Heart left ventricle (tissue), 16 donors: ENCODE data around the gene CAPRIN1. TPM values are rescaled to one million over a fixed set of nuclear protein-coding genes. Genes with fewer than 3 reads are reported as not detected.
A peak's percentile ranks its signal among the peaks of the same experiment; 100 is the strongest.

Experiments
- ATAC-seq, 4 donors: fragments of 200-7000 bp; cut with Tn5 transposase; one replicate each; pipeline ENCODE4 v1.9.1; 2020 to 2022; ENCODE audit warnings: moderate library complexity in 4 of 4, mild to moderate bottlenecking in 3 of 4, moderate number of reproducible peaks in 1 of 4
- DNase-seq, 5 donors: peaks; one replicate each; pipeline ENCODE4 v3.0.0-alpha.2; 2020
- H3K27ac ChIP-seq, 12 donors: fragments of 200-600 bp; sonication (generic) in 4 of 12; one replicate each; pipeline versions ENCODE4 v1.5.0 to v1.8.0; 2016 to 2022; ENCODE audit warnings: mild to moderate bottlenecking in 2 of 12
- H3K27me3 ChIP-seq, 9 donors: fragments of 200-600 bp; sonication (generic) in 2 of 9; one replicate each; pipeline versions ENCODE4 v1.5.1 to v1.8.0; 2016 to 2022; ENCODE audit warnings: mild to moderate bottlenecking in 3 of 9
- H3K36me3 ChIP-seq, 9 donors: fragments of 200-600 bp; sonication (generic) in 2 of 9; one replicate each; pipeline versions ENCODE4 v1.5.0 to v1.8.0; 2018 to 2022; ENCODE audit warnings: mild to moderate bottlenecking in 2 of 9
- H3K4me1 ChIP-seq, 12 donors: fragments of 200-600 bp; sonication (generic) in 4 of 12; one replicate each; pipeline versions ENCODE4 v1.5.0 to v1.8.0; 2016 to 2022; ENCODE audit warnings: mild to moderate bottlenecking in 3 of 12
- H3K4me3 ChIP-seq, 12 donors: fragments of 200-600 bp; sonication (generic) in 4 of 12; one replicate each; pipeline versions ENCODE4 v1.5.0 to v1.8.0; 2017 to 2022; ENCODE audit warnings: mild to moderate bottlenecking in 9 of 12, moderate library complexity in 4 of 12
- H3K9me3 ChIP-seq, 12 donors: fragments of 200-600 bp; sonication (generic) in 4 of 12; one replicate each; pipeline versions ENCODE4 v1.5.0 to v1.8.0; 2016 to 2022; ENCODE audit warnings: mild to moderate bottlenecking in 1 of 12
- CTCF ChIP-seq, 12 donors: fragments of 200-600 bp; sonication (generic) in 4 of 12; IDR thresholded peaks; one replicate each; pipeline versions ENCODE4 v1.5.0 to v1.8.0; 2018 to 2022; ENCODE audit warnings: antibody characterized with exemption in 12 of 12, mild to moderate bottlenecking in 5 of 12
- POLR2A ChIP-seq, 2 donors: fragments of 450-650 bp; IDR thresholded peaks; one replicate each; pipeline ENCODE4 v1.6.1; 2017; ENCODE audit warnings: antibody characterized with exemption in 2 of 2, mild to moderate bottlenecking in 2 of 2, moderate library complexity in 2 of 2
- WGBS, 4 donors: extraction: QIAGEN DNeasy Blood & Tissue Kit in 2 of 4; methylation state at CpG; one replicate each; pipeline versions ENCODE4 v1.1.5 to v1.1.7; 2013 to 2018; 5-methylcytosine and 5-hydroxymethylcytosine counted together
- intact Hi-C, 10 donors: fragments of 100-400 bp; cut with DNase I; formaldehyde crosslinking; loops; one replicate each; pipeline versions ENCODE4 v1.11.1 to v1.14.2; 2022
- polyA plus RNA-seq, 2 donors: library from polyadenylated mRNA; stranded (reverse); fragments of 200-250 nt; gene quantifications; one replicate each; pipeline ENCODE4 v1.2.3, GENCODE V29; 2013
- total RNA-seq, 9 donors: library from RNA; depleted of rRNA in 2 of 9; stranded (reverse); fragments of >200 nt in 2 of 9; fragmentation: NEBNext Ultra II Directional in 3 of 9; extraction: Animal tissue kit (Norgen Biotek cat#: 25700) in 3 of 9; gene quantifications; one replicate each; pipeline versions ENCODE4 v1.1.0 to v1.2.4, GENCODE V29; 2016 to 2023
- donor health status: ischemic (EF 13 %, LVEDD 7.1; RV severe dilation, severe dysfunction).
- donor health status: healthy with polysubstance abuse.
- donor health status: DM: no; HTN: yes; CAD: no.
- donor health status: DM: no; HTN: no; CAD: no.
- donor health status: ischemic (EF 25% LVEDD 6.9; RV normal size, moderate dysfunction).
- donor health status: ischemic (EF 25% LVEDD 5.7; RV mildly dilated, moderate dysfunction).
- donor health status: healthy.
- donor health status: DM: yes; HTN: yes; CAD: no.
- donor health status: ischemic (EF 35%, LVEDD 5.7; RV mildly dilated, moderate dysfunction).
- donor health status: nonischemic (EF 11% LVEDD 7.7; RV severe dilation, severe dysfunction).
- donor health status: DM: yes; HTN: yes; CAD: no.
- donor health status: PGD.
- donor health status: ischemic (EF 29% LVEDD 5.4; RV normal size, mild dysfunction).
- donor health status: nonischemic (EF 23%, LVEDD 6.1; RV moderate dilation, normal function).

CAPRIN1 gene
- total and polyA plus RNA-seq, 11 donors: 35.4 to 134 (median 107) TPM

- H3K27ac ChIP-seq: peak overlapping the region; percentile 96 to 100 (median 99)
- H3K4me1 ChIP-seq: peaks cover 0 to 38% (median 30%) of the 10 kb centered on the region in 12 donors
- 11 to 12% (median 12%) methylated on average over 14 of the region's 14 CpGs for WGBS, 4 donors
- peaks cover 0 to 15% (median 8%) of the 10 kb centered on the region in 9 donors for H3K36me3 ChIP-seq
- DNase-seq: no peak
- intact Hi-C loops: loop anchor here in 9 of 10 donors (1.0 to 10.0 kb wide), 9 partner anchors 52 to 888 kb away; partner anchors contain the start of genes NAT10 (in 7 of the 9), ABTB2 (in 1 of the 9) and CSTF3 (in 1 of the 9)
- peak; percentile 2 to 16 (median 8) for ATAC-seq
- peak overlapping the region; percentile 85 to 99 (median 94) for H3K4me3 ChIP-seq
- no peaks in the 10 kb centered on the region for H3K9me3 ChIP-seq
- TF ChIP-seq POLR2A (IDR thresholded peaks at IDR 0.05) (no peak), CTCF (IDR thresholded peaks at IDR 0.05) (no peak)
- no peaks in the 10 kb centered on the region for H3K27me3 ChIP-seq
Measured at GRCh38 chr11:34050581-34051348, 766 bp upstream of the CAPRIN1 start.

- intact Hi-C loops: loop anchor here in 8 of 10 donors (2.0 to 10.0 kb wide), 8 partner anchors 50 to 890 kb away; partner anchors contain the start of genes NAT10 (in 5 of the 8), ABTB2 (in 2 of the 8) and CSTF3 (in 1 of the 8)
- TF ChIP-seq CTCF (IDR thresholded peaks at IDR 0.05) (peak in 1 of 12 donors; percentile 4), POLR2A (IDR thresholded peaks at IDR 0.05) (peak in 1 of 2 donors; percentile 37)
Measured at GRCh38 chr11:34052036-34052607, 591 bp downstream of the CAPRIN1 start.

GRCh38 chr11:34052608-34053160, 1.2 kb downstream of the CAPRIN1 start:
- Histone ChIP-seq H3K4me1 (peaks cover 0 to 57% (median 48%) of the 10 kb centered on the region in 12 donors), H3K36me3 (peaks cover 0 to 30% (median 15%) of the 10 kb centered on the region in 9 donors), H3K9me3 (no peaks in the 10 kb centered on the region), H3K27me3 (no peaks in the 10 kb centered on the region), H3K27ac (peak overlapping the region; percentile 96 to 100 (median 99)), H3K4me3 (peak overlapping the region; percentile 90 to 99 (median 94))
- ATAC-seq: peak in 2 of 4 donors; percentile 0 to 4
- WGBS, 4 donors: 1% methylated on average over 26 to 40 of the region's 40 CpGs
- TF ChIP-seq POLR2A (IDR thresholded peaks at IDR 0.05) (no peak), CTCF (IDR thresholded peaks at IDR 0.05) (no peak)
- peak in 4 of 5 donors; percentile 16 to 36 (median 28) for DNase-seq
- intact Hi-C loops: loop anchor here in 8 of 10 donors (2.0 to 10.0 kb wide), 8 partner anchors 50 to 890 kb away; partner anchors contain the start of genes NAT10 (in 5 of the 8), ABTB2 (in 2 of the 8) and CSTF3 (in 1 of the 8)

More at GRCh38 chr11:34052036-34052607, 591 bp downstream of the CAPRIN1 start:
- H3K27me3 ChIP-seq: no peaks in the 10 kb centered on the region
- peaks cover 0 to 52% (median 43%) of the 10 kb centered on the region in 12 donors for H3K4me1 ChIP-seq
- H3K27ac ChIP-seq: peak overlapping the region; percentile 96 to 100 (median 99)
- DNase-seq: peak; percentile 93 to 96 (median 95)
- peak overlapping the region; percentile 90 to 99 (median 94) for H3K4me3 ChIP-seq
- WGBS, 4 donors: 0 to 1% (median 0%) methylated on average over 35 to 82 of the region's 82 CpGs
- peaks cover 0 to 27% (median 15%) of the 10 kb centered on the region in 9 donors for H3K36me3 ChIP-seq
- ATAC-seq: peak; percentile 66 to 88 (median 81)
- no peaks in the 10 kb centered on the region for H3K9me3 ChIP-seq
